ENCODE measurements around the gene MGAT2.

GRCh38 chr14:49620182-49621113 is at the start of gene MGAT2, which contains the start of gene RPL36AL:
- TF ChIP-seq POLR2AphosphoS5 (IDR thresholded peaks at IDR 0.05; ENCODE audit: low read depth, low read length), result peak; percentile 93
- TF ChIP-seq REST (IDR thresholded peaks at IDR 0.05; ENCODE audit: insufficient read depth in 1 of 2, low read depth in 2 of 2, low read length in 1 of 2), result 0 out of 4 replicates have a peak, but pooled peaks of 1 of the 2 experiments have one; percentile 14
- no peak; the same call in 1 of the 2 replicates for TF ChIP-seq CTCF (IDR thresholded peaks at IDR 0.05)
- TF ChIP-seq TCF7L2 (IDR thresholded peaks at IDR 0.05; ENCODE audit: low read depth, low read length), result no peak
- TF ChIP-seq SIN3A (IDR thresholded peaks at IDR 0.05; ENCODE audit: borderline replicate concordance, insufficient read depth, low read depth, low read length), result peak; percentile 74; the same call in 1 of the 2 replicates

All from Panc1 (cell line).